ENCODE data around the gene HOXB3.

DNA sequence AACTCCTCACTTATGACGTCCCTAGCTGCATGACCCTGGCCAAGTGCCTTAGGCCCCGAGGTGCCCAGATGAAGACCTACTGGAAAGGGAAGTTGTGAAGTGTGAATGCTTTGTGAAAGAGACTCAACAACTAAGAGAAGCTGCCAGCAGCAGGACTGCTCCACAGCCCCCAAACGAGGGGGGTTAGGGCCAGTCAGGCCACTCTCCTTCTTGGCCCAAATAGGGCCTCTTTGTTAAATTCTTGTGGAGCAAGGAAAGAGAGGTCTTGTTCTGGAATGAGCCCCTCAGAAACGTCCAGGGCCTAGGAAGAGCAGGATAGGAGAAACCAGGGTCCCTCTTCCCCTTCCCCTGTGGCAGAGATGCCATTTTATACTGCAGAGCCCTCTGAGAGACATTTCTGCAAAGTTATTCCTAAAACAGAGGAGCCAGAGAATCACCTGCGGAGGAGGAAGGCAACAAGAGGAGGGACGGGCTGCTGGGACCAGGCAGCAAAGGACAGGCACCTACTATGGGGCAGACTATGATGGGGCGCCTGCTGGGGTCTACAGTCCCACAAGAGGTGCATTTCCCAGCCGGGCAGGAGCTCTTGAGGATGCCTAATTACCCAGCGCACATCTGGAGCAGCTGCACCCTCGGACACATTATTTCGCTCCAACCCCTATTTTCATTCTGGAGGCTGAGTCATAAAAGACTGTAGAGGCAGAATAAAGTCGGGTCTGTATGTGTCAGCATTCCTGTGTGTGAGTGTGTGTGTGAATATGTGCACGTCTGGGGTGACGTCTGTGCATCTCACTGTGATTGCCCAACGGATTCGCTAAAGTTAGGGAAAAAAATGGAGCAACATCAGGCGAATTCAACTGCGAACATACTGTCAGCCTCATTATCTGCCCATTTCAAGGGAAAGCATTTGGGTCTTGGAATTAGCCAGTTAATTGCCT, 47.6 kb upstream of the HOXB3 start:
- TF ChIP-seq, protein P1, sequence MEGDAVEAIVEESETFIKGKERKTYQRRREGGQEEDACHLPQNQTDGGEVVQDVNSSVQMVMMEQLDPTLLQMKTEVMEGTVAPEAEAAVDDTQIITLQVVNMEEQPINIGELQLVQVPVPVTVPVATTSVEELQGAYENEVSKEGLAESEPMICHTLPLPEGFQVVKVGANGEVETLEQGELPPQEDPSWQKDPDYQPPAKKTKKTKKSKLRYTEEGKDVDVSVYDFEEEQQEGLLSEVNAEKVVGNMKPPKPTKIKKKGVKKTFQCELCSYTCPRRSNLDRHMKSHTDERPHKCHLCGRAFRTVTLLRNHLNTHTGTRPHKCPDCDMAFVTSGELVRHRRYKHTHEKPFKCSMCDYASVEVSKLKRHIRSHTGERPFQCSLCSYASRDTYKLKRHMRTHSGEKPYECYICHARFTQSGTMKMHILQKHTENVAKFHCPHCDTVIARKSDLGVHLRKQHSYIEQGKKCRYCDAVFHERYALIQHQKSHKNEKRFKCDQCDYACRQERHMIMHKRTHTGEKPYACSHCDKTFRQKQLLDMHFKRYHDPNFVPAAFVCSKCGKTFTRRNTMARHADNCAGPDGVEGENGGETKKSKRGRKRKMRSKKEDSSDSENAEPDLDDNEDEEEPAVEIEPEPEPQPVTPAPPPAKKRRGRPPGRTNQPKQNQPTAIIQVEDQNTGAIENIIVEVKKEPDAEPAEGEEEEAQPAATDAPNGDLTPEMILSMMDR (IDR thresholded peaks at IDR 0.05), result no peak
- no peak for TF ChIP-seq POLR2A (IDR thresholded peaks at IDR 0.05)
